ENCODE results near the gene EPOP. TPM values are rescaled to one million over a fixed set of nuclear protein-coding genes. Genes with fewer than 3 reads are reported as not detected.

The EPOP gene
- total and polyA plus RNA-seq, 4 donors = 0.32 to 1.9 (median 1.1) TPM

DNA sequence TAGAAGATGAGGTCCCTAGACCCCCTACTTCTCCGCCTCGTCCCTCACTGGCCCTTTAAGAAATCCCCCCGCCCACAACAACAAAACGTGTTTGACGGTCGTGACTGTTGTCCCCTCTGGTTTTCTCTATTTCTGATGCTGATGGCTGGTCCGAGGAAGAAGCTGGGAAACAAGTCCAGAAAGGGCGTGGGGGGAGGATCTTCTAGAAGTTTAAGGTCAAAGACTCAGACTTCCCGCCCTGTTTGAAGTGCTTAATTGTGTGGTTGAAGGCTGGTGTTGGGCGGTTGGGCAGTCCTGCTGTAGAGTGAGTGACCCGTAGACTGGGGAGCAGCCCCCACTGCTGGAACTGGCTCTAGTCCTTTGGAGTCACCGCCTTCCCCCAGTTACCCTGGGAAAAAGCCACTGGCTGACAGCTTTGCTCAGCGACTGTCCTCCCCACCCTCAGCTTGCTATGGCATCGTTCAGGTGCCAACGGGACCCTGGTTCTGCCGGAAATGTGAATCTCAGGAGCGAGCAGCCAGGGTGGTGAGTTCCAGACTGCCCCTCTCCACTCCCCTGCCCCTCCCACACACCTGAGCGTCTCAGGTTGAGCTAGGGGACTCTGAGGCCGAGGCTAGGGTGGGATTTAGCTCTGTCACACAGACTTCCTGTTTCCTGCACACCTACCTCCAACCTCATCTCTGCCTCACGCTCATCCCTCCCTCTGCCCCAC lies 31.9 kb upstream of the EPOP start:
- Histone ChIP-seq H3K9me3 (ENCODE audit: control insufficient read depth in 4 of 4, low read length in 3 of 4) (no peaks in the 10 kb centered on the region), H3K4me3 (ENCODE audit: low read depth in 1 of 3, low read length in 3 of 3) (peak overlapping the region; percentile 56 to 83 (median 67)), H3K36me3 (ENCODE audit: control insufficient read depth in 4 of 4, insufficient read depth in 3 of 4, low read depth in 1 of 4, low read length in 3 of 4) (peaks cover 0 to 5% (median under 1%) of the 10 kb centered on the region in 4 donors), H3K9ac (ENCODE audit: low read depth in 1 of 2, low read length in 2 of 2) (peak overlapping the region; percentile 19 to 27), H3K27ac (ENCODE audit: low read depth in 1 of 2, low read length in 2 of 2) (peak overlapping the region; percentile 58 to 67), H3K27me3 (ENCODE audit: control insufficient read depth in 4 of 4, insufficient read depth in 4 of 4, low read length in 3 of 4) (no peaks in the 10 kb centered on the region), H3K4me1 (ENCODE audit: control insufficient read depth in 4 of 4, insufficient read depth in 4 of 4, low read length in 3 of 4) (peaks cover under 1 to 29% (median 11%) of the 10 kb centered on the region in 4 donors)
- 47% methylated on average over 20 of the region's 20 CpGs for WGBS
- DNase-seq (ENCODE audit: low spot score) = no peak
- TF ChIP-seq RAD21 (IDR thresholded peaks at IDR 0.05) (no peak), FOXA1 (IDR thresholded peaks at IDR 0.05) (no peak), SP1 (IDR thresholded peaks at IDR 0.05) (no peak), HNF4A (conservative IDR thresholded peaks at IDR 0.05) (no peak), ZBTB33 (IDR thresholded peaks at IDR 0.05) (no peak)
- TF ChIP-seq, protein P1, sequence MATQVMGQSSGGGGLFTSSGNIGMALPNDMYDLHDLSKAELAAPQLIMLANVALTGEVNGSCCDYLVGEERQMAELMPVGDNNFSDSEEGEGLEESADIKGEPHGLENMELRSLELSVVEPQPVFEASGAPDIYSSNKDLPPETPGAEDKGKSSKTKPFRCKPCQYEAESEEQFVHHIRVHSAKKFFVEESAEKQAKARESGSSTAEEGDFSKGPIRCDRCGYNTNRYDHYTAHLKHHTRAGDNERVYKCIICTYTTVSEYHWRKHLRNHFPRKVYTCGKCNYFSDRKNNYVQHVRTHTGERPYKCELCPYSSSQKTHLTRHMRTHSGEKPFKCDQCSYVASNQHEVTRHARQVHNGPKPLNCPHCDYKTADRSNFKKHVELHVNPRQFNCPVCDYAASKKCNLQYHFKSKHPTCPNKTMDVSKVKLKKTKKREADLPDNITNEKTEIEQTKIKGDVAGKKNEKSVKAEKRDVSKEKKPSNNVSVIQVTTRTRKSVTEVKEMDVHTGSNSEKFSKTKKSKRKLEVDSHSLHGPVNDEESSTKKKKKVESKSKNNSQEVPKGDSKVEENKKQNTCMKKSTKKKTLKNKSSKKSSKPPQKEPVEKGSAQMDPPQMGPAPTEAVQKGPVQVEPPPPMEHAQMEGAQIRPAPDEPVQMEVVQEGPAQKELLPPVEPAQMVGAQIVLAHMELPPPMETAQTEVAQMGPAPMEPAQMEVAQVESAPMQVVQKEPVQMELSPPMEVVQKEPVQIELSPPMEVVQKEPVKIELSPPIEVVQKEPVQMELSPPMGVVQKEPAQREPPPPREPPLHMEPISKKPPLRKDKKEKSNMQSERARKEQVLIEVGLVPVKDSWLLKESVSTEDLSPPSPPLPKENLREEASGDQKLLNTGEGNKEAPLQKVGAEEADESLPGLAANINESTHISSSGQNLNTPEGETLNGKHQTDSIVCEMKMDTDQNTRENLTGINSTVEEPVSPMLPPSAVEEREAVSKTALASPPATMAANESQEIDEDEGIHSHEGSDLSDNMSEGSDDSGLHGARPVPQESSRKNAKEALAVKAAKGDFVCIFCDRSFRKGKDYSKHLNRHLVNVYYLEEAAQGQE (IDR thresholded peaks at IDR 0.05) = no peak

DNA sequence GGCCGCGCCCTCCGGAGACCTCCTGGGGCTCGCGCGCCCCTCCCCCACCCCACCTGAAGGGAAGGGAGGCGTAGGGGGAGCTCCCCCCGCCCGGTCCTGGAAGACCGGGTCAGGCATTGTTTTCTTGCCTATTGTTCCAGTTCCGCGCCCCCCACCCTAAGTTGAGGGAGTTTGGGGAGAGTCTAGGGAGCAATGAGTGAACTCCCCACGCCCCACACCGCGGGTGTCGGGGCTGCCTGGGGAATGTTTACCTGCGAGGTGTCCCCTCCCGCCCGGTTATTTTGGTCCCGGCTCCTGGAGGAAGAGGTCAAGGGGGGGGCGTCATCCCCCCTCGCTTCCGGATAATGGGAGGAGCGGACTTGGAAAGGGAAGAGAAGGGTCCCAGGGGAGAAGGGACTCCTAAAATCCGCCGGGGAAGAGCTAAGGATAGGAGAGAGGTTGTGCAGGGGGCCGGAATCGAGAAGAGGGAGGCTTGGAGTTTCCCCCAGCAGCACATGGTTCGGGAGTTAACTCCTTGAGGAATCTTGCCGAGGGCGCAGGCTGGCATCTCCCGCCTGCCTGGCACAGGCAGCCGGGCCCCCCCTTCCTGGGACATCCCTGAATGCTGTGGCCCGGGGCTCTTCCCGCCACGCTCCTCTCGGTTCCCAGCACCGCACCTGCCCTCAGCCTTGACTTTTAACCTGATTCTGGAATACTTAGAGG lies 31.2 kb upstream of the EPOP start:
- H3K27ac ChIP-seq (ENCODE audit: low read depth in 1 of 2, low read length in 2 of 2) = peak overlapping the region; percentile 58 to 67
- H3K9me3 ChIP-seq (ENCODE audit: control insufficient read depth in 4 of 4, low read length in 3 of 4) = no peaks in the 10 kb centered on the region
- H3K4me3 ChIP-seq (ENCODE audit: low read depth in 1 of 3, low read length in 3 of 3) = peak overlapping the region; percentile 56 to 83 (median 67)
- DNase-seq (ENCODE audit: low spot score) = no peak
- H3K36me3 ChIP-seq (ENCODE audit: control insufficient read depth in 4 of 4, insufficient read depth in 3 of 4, low read depth in 1 of 4, low read length in 3 of 4) = peaks cover 0 to 4% (median under 1%) of the 10 kb centered on the region in 4 donors
- H3K4me1 ChIP-seq (ENCODE audit: control insufficient read depth in 4 of 4, insufficient read depth in 4 of 4, low read length in 3 of 4) = peaks cover 2 to 36% (median 18%) of the 10 kb centered on the region in 4 donors
- no peak for TF ChIP-seq FOXA2 (IDR thresholded peaks at IDR 0.05)
- TF ChIP-seq NR2F2 (IDR thresholded peaks at IDR 0.05) = peak; percentile 57
- H3K9ac ChIP-seq (ENCODE audit: low read depth in 1 of 2, low read length in 2 of 2) = peak overlapping the region; percentile 26 to 33
- WGBS = 5% methylated on average over 38 of the region's 38 CpGs
- H3K27me3 ChIP-seq (ENCODE audit: control insufficient read depth in 4 of 4, insufficient read depth in 4 of 4, low read length in 3 of 4) = no peaks in the 10 kb centered on the region

- DNase-seq (ENCODE audit: low spot score) = no peak
- Histone ChIP-seq H3K4me1 (ENCODE audit: control insufficient read depth in 4 of 4, insufficient read depth in 4 of 4, low read length in 3 of 4) (peaks cover 2 to 38% (median 21%) of the 10 kb centered on the region in 4 donors), H3K9me3 (ENCODE audit: control insufficient read depth in 4 of 4, low read length in 3 of 4) (no peaks in the 10 kb centered on the region), H3K27ac (ENCODE audit: low read depth in 1 of 2, low read length in 2 of 2) (peak overlapping the region in 1 of 2 donors; percentile 58), H3K9ac (ENCODE audit: low read depth in 1 of 2, low read length in 2 of 2) (peak overlapping the region in 1 of 2 donors; percentile 33), H3K27me3 (ENCODE audit: control insufficient read depth in 4 of 4, insufficient read depth in 4 of 4, low read length in 3 of 4) (no peaks in the 10 kb centered on the region), H3K4me3 (ENCODE audit: low read depth in 1 of 3, low read length in 3 of 3) (peak overlapping the region; percentile 56 to 83 (median 67)), H3K36me3 (ENCODE audit: control insufficient read depth in 4 of 4, insufficient read depth in 3 of 4, low read depth in 1 of 4, low read length in 3 of 4) (peaks cover 0 to 4% (median under 1%) of the 10 kb centered on the region in 4 donors)
- TF ChIP-seq RAD21 (IDR thresholded peaks at IDR 0.05) = no peak
- TF ChIP-seq NR2F2 (IDR thresholded peaks at IDR 0.05) = no peak
- no peak for TF ChIP-seq FOXA2 (IDR thresholded peaks at IDR 0.05)
- under 1% methylated on average over 32 of the region's 32 CpGs for WGBS
Observed at GRCh38 chr17:38705523-38705802, 30.7 kb upstream of the EPOP start.
